Gastrocnemius medialis (tissue), 4 donors: ENCODE measurements around the gene CFAP298. TPM values are rescaled to one million over a fixed set of nuclear protein-coding genes. Genes with fewer than 3 reads are reported as not detected.

Experiments
- ATAC-seq, 2 donors: fragments of 150-250 bp; one replicate each; pipeline ENCODE4 v1.9.1; 2016
- DNase-seq, 2 donors: peaks; one replicate each; pipeline ENCODE4 v3.0.0-alpha.2; 2019
- H3K27ac ChIP-seq, 4 donors: fragments of 200-600 bp; sonication (generic); 1 replicate in 1 of 4; 2 replicates in 3 of 4; pipeline ENCODE4 v1.5.1; 2016 to 2018; ENCODE audit warnings: mild to moderate bottlenecking in 2 of 4, moderate library complexity in 1 of 4
- H3K27me3 ChIP-seq, 3 donors: fragments of 200-600 bp; sonication (generic) in 2 of 3; 1 replicate in 1 of 3; 2 replicates in 2 of 3; pipeline versions ENCODE4 v1.5.1 to v1.6.0; 2016 to 2019; ENCODE audit warnings: mild to moderate bottlenecking in 1 of 3, moderate library complexity in 1 of 3
- H3K36me3 ChIP-seq, 2 donors: fragments of 200-600 bp; sonication (generic) in 1 of 2; one replicate each; pipeline ENCODE4 v1.5.1; 2017 to 2018
- H3K4me1 ChIP-seq, 2 donors: fragments of 200-600 bp; sonication (generic) in 1 of 2; one replicate each; pipeline ENCODE4 v1.5.1; 2016 to 2017; ENCODE audit warnings: mild to moderate bottlenecking in 2 of 2
- H3K4me3 ChIP-seq, 4 donors: fragments of 200-600 bp; sonication (generic) in 3 of 4; 1 replicate in 1 of 4; 2 replicates in 3 of 4; pipeline ENCODE4 v1.5.1; 2016 to 2019; ENCODE audit warnings: mild to moderate bottlenecking in 2 of 4
- H3K9me3 ChIP-seq, 3 donors: fragments of 200-600 bp; sonication (generic) in 2 of 3; 1 replicate in 1 of 3; 2 replicates in 2 of 3; pipeline ENCODE4 v1.5.1; 2016 to 2019
- POLR2A ChIP-seq, 2 donors: fragments of 450-650 bp; IDR thresholded peaks; one replicate each; pipeline ENCODE4 v1.6.1; 2017; ENCODE audit warnings: antibody characterized with exemption in 2 of 2, mild to moderate bottlenecking in 2 of 2, moderate library complexity in 2 of 2
- in situ Hi-C, 4 donors: fragments of 200-750 bp; cut with MboI; loops; one replicate each; pipeline versions ENCODE4 v1.15.0 to v1.8.0; 2017; ENCODE audit warnings: low sequenced_read_pairs in 4 of 4
- intact Hi-C: fragments of 100-400 bp; cut with DNase I; formaldehyde crosslinking; loops from one replicate; pipeline ENCODE4 v1.15.1; 2023; ENCODE audit warnings: low total_unique reads
- total RNA-seq, 4 donors: library from RNA; depleted of rRNA; stranded (reverse); fragments of >200 nt; gene quantifications; one replicate each; pipeline versions ENCODE4 v1.1.0 to v1.2.3, GENCODE V29; 2016
- TF ChIP-seq, protein P1 (sequence below), 5 experiments: fragments of 450-650 bp in 3 of 5; fragments of 200-600 bp in 2 of 5; sonication (generic) in 2 of 5; IDR thresholded peaks in 4 of 5; conservative IDR thresholded peaks in 1 of 5; 1 replicate in 4 of 5; 2 replicates in 1 of 5; pipeline ENCODE4 v1.5.1; 2016 to 2019; ENCODE audit warnings: antibody characterized with exemption in 5 of 5, mild to moderate bottlenecking in 3 of 5, moderate library complexity in 3 of 5

The CFAP298 gene
- total RNA-seq, 4 donors from 2014 or later = 21.4 to 45.6 (median 38.2) TPM

DNA sequence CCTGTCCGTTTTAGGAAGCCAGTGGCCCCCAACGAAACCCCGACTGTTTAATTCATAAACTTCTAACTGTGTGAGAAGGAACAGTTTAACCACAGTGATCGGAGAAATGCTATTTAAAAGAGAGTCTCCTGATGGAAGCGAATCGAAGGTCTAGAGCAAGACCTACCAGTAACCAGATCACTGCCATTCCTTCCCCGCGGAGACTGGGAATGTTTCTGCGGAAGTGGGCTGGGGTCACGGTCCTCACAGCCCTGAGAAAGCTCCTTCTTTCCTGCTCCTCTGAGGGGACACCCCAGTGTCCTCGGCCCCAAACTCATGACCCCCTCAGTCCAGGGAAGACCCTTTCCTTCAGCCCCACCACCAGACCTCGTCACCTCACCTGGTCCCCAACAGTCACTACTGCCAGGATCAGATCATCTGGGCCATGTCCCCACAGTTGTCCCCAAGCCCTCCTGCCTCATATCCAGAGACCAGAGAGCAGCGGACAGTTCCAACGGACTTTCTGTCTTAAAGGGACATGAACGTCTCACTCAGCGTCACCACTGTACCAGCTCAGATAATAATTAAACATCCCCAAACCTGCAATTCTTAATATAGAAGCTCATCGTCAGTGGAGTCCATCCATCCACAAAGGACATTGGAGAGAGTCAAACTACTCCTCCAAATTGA, 27.0 kb downstream of the CFAP298 start, which contains the start of gene TCP10L:
Gene TCP10L, minus strand, starts transcription at position 482 of the 669 bp plus-strand sequence. CDS start 1,219 bp downstream, outside the sequence.
- Histone ChIP-seq H3K36me3 (no peaks in the 10 kb centered on the region), H3K27ac (no peak within 1 kb of the TSS), H3K4me3 (no peak within 1 kb of the TSS), H3K9me3 (no peaks in the 10 kb centered on the region), H3K27me3 (no peaks in the 10 kb centered on the region), H3K4me1 (no peaks in the 10 kb centered on the region)
- DNase-seq (no peak), ATAC-seq (no peak)
- intact Hi-C loops (no loop called here), in situ Hi-C loops (no loop called here)
- TF ChIP-seq, protein P1, sequence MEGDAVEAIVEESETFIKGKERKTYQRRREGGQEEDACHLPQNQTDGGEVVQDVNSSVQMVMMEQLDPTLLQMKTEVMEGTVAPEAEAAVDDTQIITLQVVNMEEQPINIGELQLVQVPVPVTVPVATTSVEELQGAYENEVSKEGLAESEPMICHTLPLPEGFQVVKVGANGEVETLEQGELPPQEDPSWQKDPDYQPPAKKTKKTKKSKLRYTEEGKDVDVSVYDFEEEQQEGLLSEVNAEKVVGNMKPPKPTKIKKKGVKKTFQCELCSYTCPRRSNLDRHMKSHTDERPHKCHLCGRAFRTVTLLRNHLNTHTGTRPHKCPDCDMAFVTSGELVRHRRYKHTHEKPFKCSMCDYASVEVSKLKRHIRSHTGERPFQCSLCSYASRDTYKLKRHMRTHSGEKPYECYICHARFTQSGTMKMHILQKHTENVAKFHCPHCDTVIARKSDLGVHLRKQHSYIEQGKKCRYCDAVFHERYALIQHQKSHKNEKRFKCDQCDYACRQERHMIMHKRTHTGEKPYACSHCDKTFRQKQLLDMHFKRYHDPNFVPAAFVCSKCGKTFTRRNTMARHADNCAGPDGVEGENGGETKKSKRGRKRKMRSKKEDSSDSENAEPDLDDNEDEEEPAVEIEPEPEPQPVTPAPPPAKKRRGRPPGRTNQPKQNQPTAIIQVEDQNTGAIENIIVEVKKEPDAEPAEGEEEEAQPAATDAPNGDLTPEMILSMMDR (IDR thresholded peaks at IDR 0.05 in 4 of 5, conservative IDR thresholded peaks at IDR 0.05 in 1 of 5) = no peak
- no peak for TF ChIP-seq POLR2A (IDR thresholded peaks at IDR 0.05)

DNA sequence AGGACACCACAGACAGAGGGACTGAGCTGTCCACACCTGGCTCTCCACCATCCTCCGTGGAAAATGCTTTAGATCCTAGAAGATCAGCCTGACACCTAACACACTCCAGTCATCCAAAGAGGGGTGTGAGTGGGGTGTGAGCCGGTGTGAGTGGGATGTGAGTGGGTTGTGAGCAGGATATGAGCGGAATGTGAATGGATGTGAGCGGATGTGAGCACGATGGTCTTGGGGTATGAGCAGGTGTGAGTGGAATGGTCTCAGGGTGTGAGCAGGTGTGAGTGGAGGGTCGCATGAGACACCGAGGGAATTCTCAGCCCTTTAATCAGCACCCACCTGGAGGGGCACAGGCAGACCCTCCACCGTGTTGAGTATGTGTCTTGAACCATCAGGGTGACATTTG, 27.7 kb downstream of the CFAP298 start:
- no peak for DNase-seq
- no peak overlapping the region for H3K27ac ChIP-seq
- no peak for TF ChIP-seq POLR2A (IDR thresholded peaks at IDR 0.05)
- TF ChIP-seq, protein P1 (IDR thresholded peaks at IDR 0.05 in 4 of 5, conservative IDR thresholded peaks at IDR 0.05 in 1 of 5) = no peak
- in situ Hi-C loops (no loop called here), intact Hi-C loops (no loop called here)
- no peaks in the 10 kb centered on the region for H3K4me1 ChIP-seq
- no peaks in the 10 kb centered on the region for H3K9me3 ChIP-seq
- no peaks in the 10 kb centered on the region for H3K36me3 ChIP-seq
- H3K27me3 ChIP-seq = no peaks in the 10 kb centered on the region
- H3K4me3 ChIP-seq = no peak overlapping the region
- ATAC-seq = no peak

DNA sequence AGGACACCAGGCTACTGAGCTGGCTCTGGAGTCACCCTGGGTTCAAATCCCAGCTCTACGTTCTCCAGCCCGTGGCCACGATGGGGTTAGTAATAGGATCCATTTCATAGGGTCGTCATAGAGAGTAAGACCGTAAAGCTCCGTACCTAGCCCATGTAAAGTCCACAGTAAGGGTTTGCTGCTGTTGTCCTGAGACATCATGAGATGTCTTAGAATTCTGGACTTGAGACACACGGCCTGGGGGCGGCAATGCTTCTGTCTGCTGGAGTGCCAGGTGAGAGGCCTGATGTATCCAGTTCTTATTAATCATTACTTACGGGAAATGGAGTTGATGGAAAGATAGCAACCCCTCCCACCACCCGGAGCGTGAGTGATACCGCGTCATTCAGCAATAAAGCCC, 30.4 kb downstream of the CFAP298 start:
- Histone ChIP-seq H3K27me3 (no peaks in the 10 kb centered on the region), H3K4me1 (no peaks in the 10 kb centered on the region), H3K36me3 (peaks cover 0 to 8% of the 10 kb centered on the region in 2 donors), H3K27ac (no peak overlapping the region), H3K9me3 (no peaks in the 10 kb centered on the region), H3K4me3 (no peak overlapping the region)
- TF ChIP-seq POLR2A (IDR thresholded peaks at IDR 0.05) = no peak
- TF ChIP-seq, protein P1 (IDR thresholded peaks at IDR 0.05 in 4 of 5, conservative IDR thresholded peaks at IDR 0.05 in 1 of 5) = no peak
- intact Hi-C loops = no loop called here
- in situ Hi-C loops = no loop called here
- DNase-seq (no peak), ATAC-seq (no peak)

DNA sequence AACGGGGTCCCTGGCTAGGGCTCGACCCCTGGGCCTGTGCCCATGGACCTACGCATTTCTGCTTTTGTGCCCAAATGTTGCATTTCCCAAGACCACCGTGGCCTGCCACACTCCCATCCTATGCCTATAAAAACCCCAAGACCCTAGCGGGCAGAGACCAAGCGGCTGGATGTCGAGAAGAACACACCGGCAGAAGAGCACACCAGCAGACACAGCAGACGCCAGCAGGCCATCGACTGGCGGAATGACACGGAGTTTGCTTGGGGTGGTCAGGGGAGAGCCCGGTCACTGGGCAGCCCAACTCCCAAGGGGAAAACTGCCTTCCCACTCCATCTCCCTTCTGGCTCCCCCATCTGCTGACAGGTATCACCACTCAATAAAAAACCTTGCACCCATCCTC, 31.2 kb downstream of the CFAP298 start:
- H3K4me3 ChIP-seq = no peak overlapping the region
- no peaks in the 10 kb centered on the region for H3K27me3 ChIP-seq
- intact Hi-C loops (no loop called here), in situ Hi-C loops (no loop called here)
- peaks cover 0 to 8% of the 10 kb centered on the region in 2 donors for H3K36me3 ChIP-seq
- TF ChIP-seq POLR2A (IDR thresholded peaks at IDR 0.05) = no peak
- TF ChIP-seq, protein P1 (IDR thresholded peaks at IDR 0.05 in 4 of 5, conservative IDR thresholded peaks at IDR 0.05 in 1 of 5) = no peak
- DNase-seq (no peak), ATAC-seq (no peak)
- no peak overlapping the region for H3K27ac ChIP-seq
- no peaks in the 10 kb centered on the region for H3K9me3 ChIP-seq
- no peaks in the 10 kb centered on the region for H3K4me1 ChIP-seq
